HG03521 (cell line): ENCODE data around the gene KIAA1217.
"Not testable (repeated sequence)": the region's sequence is repeated elsewhere in the genome, so short reads cannot be mapped to it uniquely, and the experiment has no call there.

Experiments
- ATAC-seq: cut with Tn5 transposase; IDR thresholded peaks from one replicate; pipeline ENCODE4 v1.9.1; 2021; ENCODE audit warnings: mild to moderate bottlenecking, moderate library complexity; ENCODE audit not compliant: unreplicated experiment

The KIAA1217 gene

GRCh38 chr10:24434961-24435360 lies 226.0 kb downstream of the KIAA1217 start:
- no peak for ATAC-seq

- no peak for ATAC-seq
These were observed 226.4 kb downstream of the KIAA1217 start for GRCh38 chr10:24435374-24435773.

GRCh38 chr10:24437302-24437701 lies 228.4 kb downstream of the KIAA1217 start:
- no peak for ATAC-seq

- no peak for ATAC-seq
These were observed 229.9 kb downstream of the KIAA1217 start for GRCh38 chr10:24438800-24439199.

GRCh38 chr10:24439935-24440334 lies 231.0 kb downstream of the KIAA1217 start:
- ATAC-seq, result no peak

GRCh38 chr10:24440817-24441797 lies 232.2 kb downstream of the KIAA1217 start:
- ATAC-seq, result no peak

- ATAC-seq, result no peak
These were observed 233.3 kb downstream of the KIAA1217 start for GRCh38 chr10:24442234-24442633.

GRCh38 chr10:24442641-24443174 lies 233.8 kb downstream of the KIAA1217 start:
- not testable (repeated sequence) for ATAC-seq

GRCh38 chr10:24444337-24444736 lies 235.4 kb downstream of the KIAA1217 start:
- no peak for ATAC-seq

- not testable (repeated sequence) for ATAC-seq
These were observed 237.0 kb downstream of the KIAA1217 start for GRCh38 chr10:24445958-24446357.

- ATAC-seq, result no peak
These were observed 237.8 kb downstream of the KIAA1217 start for GRCh38 chr10:24446739-24447138.

GRCh38 chr10:24448351-24448999 lies 239.5 kb downstream of the KIAA1217 start:
- ATAC-seq, result no peak

GRCh38 chr10:24449321-24449740 lies 240.4 kb downstream of the KIAA1217 start:
- peak; percentile 64 for ATAC-seq

- no peak for ATAC-seq
These were observed 240.9 kb downstream of the KIAA1217 start for GRCh38 chr10:24449769-24450310.

- ATAC-seq, result no peak
These were observed 242.4 kb downstream of the KIAA1217 start for GRCh38 chr10:24451325-24451820.

- ATAC-seq, result no peak
These were observed 243.1 kb downstream of the KIAA1217 start for GRCh38 chr10:24452030-24452429.

- no peak for ATAC-seq
These were observed 244.5 kb downstream of the KIAA1217 start for GRCh38 chr10:24453404-24453830.

GRCh38 chr10:24453973-24454372 lies 245.0 kb downstream of the KIAA1217 start:
- no peak for ATAC-seq

GRCh38 chr10:24455447-24455846 lies 246.5 kb downstream of the KIAA1217 start:
- no peak for ATAC-seq

- no peak for ATAC-seq
These were observed 247.4 kb downstream of the KIAA1217 start for GRCh38 chr10:24456322-24456721.

- ATAC-seq, result no peak
These were observed 248.9 kb downstream of the KIAA1217 start for GRCh38 chr10:24457661-24458318.
